Measurements from ENCODE around the gene TNRC6B.

DNA sequence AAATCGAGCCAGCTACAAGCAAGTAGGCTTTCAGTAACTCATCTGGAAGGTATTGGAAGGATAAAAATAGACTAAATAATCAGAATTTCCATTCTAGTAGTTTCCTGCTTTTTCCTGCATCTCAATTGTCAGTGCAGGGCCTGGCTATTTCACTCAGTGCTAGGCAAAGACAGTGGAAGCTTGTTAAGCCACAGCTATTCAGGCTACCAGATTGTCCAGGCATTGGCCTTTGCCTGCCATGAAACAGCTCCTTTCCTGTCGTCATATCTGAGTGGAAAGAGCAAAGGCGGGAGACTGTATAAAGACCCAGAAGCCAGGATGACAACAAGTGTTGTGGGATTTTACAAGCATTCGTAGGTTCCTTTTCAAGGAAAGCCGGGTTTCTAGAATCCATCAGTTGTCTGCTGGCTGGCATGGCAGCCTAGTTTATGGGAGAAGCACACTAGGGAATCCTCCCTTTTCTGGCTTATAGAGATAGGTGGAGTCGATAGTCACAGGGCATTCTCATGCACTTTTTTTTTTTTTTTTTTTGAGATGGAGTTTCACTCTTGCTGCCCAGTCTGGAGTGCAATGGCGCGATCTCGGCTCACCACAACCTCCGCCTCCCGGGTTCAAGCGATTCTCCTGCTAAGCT is 2.0 kb upstream of the TNRC6B start:
- TF ChIP-seq, protein P1, sequence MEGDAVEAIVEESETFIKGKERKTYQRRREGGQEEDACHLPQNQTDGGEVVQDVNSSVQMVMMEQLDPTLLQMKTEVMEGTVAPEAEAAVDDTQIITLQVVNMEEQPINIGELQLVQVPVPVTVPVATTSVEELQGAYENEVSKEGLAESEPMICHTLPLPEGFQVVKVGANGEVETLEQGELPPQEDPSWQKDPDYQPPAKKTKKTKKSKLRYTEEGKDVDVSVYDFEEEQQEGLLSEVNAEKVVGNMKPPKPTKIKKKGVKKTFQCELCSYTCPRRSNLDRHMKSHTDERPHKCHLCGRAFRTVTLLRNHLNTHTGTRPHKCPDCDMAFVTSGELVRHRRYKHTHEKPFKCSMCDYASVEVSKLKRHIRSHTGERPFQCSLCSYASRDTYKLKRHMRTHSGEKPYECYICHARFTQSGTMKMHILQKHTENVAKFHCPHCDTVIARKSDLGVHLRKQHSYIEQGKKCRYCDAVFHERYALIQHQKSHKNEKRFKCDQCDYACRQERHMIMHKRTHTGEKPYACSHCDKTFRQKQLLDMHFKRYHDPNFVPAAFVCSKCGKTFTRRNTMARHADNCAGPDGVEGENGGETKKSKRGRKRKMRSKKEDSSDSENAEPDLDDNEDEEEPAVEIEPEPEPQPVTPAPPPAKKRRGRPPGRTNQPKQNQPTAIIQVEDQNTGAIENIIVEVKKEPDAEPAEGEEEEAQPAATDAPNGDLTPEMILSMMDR (IDR thresholded peaks at IDR 0.05; ENCODE audit: insufficient read depth, low read length) = no peak
- TF ChIP-seq, protein P2, sequence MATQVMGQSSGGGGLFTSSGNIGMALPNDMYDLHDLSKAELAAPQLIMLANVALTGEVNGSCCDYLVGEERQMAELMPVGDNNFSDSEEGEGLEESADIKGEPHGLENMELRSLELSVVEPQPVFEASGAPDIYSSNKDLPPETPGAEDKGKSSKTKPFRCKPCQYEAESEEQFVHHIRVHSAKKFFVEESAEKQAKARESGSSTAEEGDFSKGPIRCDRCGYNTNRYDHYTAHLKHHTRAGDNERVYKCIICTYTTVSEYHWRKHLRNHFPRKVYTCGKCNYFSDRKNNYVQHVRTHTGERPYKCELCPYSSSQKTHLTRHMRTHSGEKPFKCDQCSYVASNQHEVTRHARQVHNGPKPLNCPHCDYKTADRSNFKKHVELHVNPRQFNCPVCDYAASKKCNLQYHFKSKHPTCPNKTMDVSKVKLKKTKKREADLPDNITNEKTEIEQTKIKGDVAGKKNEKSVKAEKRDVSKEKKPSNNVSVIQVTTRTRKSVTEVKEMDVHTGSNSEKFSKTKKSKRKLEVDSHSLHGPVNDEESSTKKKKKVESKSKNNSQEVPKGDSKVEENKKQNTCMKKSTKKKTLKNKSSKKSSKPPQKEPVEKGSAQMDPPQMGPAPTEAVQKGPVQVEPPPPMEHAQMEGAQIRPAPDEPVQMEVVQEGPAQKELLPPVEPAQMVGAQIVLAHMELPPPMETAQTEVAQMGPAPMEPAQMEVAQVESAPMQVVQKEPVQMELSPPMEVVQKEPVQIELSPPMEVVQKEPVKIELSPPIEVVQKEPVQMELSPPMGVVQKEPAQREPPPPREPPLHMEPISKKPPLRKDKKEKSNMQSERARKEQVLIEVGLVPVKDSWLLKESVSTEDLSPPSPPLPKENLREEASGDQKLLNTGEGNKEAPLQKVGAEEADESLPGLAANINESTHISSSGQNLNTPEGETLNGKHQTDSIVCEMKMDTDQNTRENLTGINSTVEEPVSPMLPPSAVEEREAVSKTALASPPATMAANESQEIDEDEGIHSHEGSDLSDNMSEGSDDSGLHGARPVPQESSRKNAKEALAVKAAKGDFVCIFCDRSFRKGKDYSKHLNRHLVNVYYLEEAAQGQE (IDR thresholded peaks at IDR 0.05; ENCODE audit: insufficient replicate concordance, low read depth) = no peak
- TF ChIP-seq POLR2AphosphoS5 (IDR thresholded peaks at IDR 0.05; ENCODE audit: low read depth) (no peak), SPI1 (IDR thresholded peaks at IDR 0.05; ENCODE audit: borderline replicate concordance, low read depth) (no peak), GABPA (IDR thresholded peaks at IDR 0.05; ENCODE audit: low read depth) (no peak)

Data from HL-60 (cell line).